IMR-90 (cell line): ENCODE data around the gene CAMLG. TPM values are rescaled to one million over a fixed set of nuclear protein-coding genes. Genes with fewer than 3 reads are reported as not detected.

ENCODE experiments used
- ATAC-seq: fragments of 200-7000 bp; cut with Tn5 transposase; 2 replicates; pipeline ENCODE4 v1.9.1; 2020; ENCODE audit warnings: low read depth, mild to moderate bottlenecking, moderate library complexity
- BruUV-seq: library from RNA; stranded (reverse); fragments of 400-500 nt; replicated peaks from 2 replicates; lab custom pipeline; 2021; lab: Mats Ljungman, UMichigan
- CTCF ChIA-PET: fragments of 300-600 bp; formaldehyde crosslinking; extraction: SDS; loops from one replicate; lab custom pipeline; 2021; ENCODE audit warnings: antibody characterized with exemption; lab: Yijun Ruan, JAX
- POLR2A ChIA-PET: fragments of 300-600 bp; sonication (Branson Sonifier 250); formaldehyde crosslinking; loops from one replicate; lab custom pipeline; 2022; ENCODE audit warnings: antibody characterized with exemption; ENCODE audit not compliant: unreplicated experiment; lab: Charles Lee
- DNase-seq: peaks from one replicate; pipeline ENCODE4 v3.0.0; 2013
- H2AFZ ChIP-seq: replicated peaks from 2 replicates; pipeline ENCODE3; 2013; ENCODE audit warnings: low read length, mild to moderate bottlenecking; ENCODE audit not compliant: poor library complexity
- H2AK5ac ChIP-seq: 2 replicates; pipeline ENCODE4 v1.6.1; 2013; ENCODE audit warnings: low read depth, low read length, inconsistent platforms
- H2AK9ac ChIP-seq: replicated peaks from 2 replicates; pipeline ENCODE3; 2013; ENCODE audit warnings: mild to moderate bottlenecking, low read depth, low read length, moderate library complexity; ENCODE audit not compliant: poor library complexity
- H2BK120ac ChIP-seq: 2 replicates; pipeline ENCODE4 v1.6.1; 2013; ENCODE audit warnings: low read depth, low read length, inconsistent platforms
- H2BK15ac ChIP-seq: 3 replicates; pipeline ENCODE4 v1.6.1; 2013; ENCODE audit warnings: low read depth, low read length, inconsistent platforms
- H2BK20ac ChIP-seq: 2 replicates; pipeline ENCODE4 v1.6.1; 2013; ENCODE audit warnings: low read depth, mild to moderate bottlenecking, inconsistent platforms, low read length, moderate library complexity
- H2BK5ac ChIP-seq: 2 replicates; pipeline ENCODE4 v1.6.1; 2013; ENCODE audit warnings: mild to moderate bottlenecking, low read depth, low read length, inconsistent platforms; ENCODE audit not compliant: poor library complexity, severe bottlenecking
- H3K14ac ChIP-seq: replicated peaks from 2 replicates; pipeline ENCODE4 v1.6.1; 2013; ENCODE audit warnings: low read depth, low read length, inconsistent platforms
- H3K18ac ChIP-seq: 2 replicates; pipeline ENCODE4 v1.6.1; 2013; ENCODE audit warnings: low read depth, low read length, control low read depth
- H3K23ac ChIP-seq: 2 replicates; pipeline ENCODE4 v1.6.1; 2013; ENCODE audit warnings: low read depth, low read length, inconsistent platforms
- H3K27ac ChIP-seq: 2 replicates; pipeline ENCODE4 v1.5.1; 2013; ENCODE audit warnings: mild to moderate bottlenecking, control low read depth, low read length; ENCODE audit not compliant: insufficient read depth
- H3K27me3 ChIP-seq: 2 replicates; pipeline ENCODE4 v1.6.1; 2013; ENCODE audit warnings: low read length; ENCODE audit not compliant: control insufficient read depth, insufficient read depth
- H3K36me3 ChIP-seq: 2 replicates; pipeline ENCODE4 v1.6.1; 2013; ENCODE audit warnings: low read length, mixed read lengths; ENCODE audit not compliant: control insufficient read depth, insufficient read depth
- H3K4ac ChIP-seq: 2 replicates; pipeline ENCODE4 v1.6.1; 2013; ENCODE audit warnings: low read depth, low read length, inconsistent platforms
- H3K4me1 ChIP-seq: 2 replicates; pipeline ENCODE4 v1.6.1; 2013; ENCODE audit warnings: low read length, mixed read lengths; ENCODE audit not compliant: control insufficient read depth, insufficient read depth
- H3K4me2 ChIP-seq: 2 replicates; pipeline ENCODE4 v1.6.1; 2013; ENCODE audit warnings: low read depth, mild to moderate bottlenecking, control low read depth, low read length, moderate library complexity
- H3K4me3 ChIP-seq: 2 replicates; pipeline ENCODE4 v1.5.1; 2013; ENCODE audit warnings: low read depth, mild to moderate bottlenecking, control low read depth, low read length, moderate library complexity; ENCODE audit not compliant: insufficient read depth
- H3K56ac ChIP-seq: 2 replicates; pipeline ENCODE4 v1.6.1; 2013; ENCODE audit warnings: low read length, inconsistent platforms; ENCODE audit not compliant: insufficient read depth; ENCODE audit errors: extremely low read depth
- H3K79me1 ChIP-seq, 2 experiments: 2 replicates each; pipeline ENCODE4 v1.6.1; 2013; ENCODE audit warnings: low read length in 2 of 2, inconsistent platforms in 1 of 2, low read depth in 1 of 2
- H3K9ac ChIP-seq: 2 replicates; pipeline ENCODE4 v1.6.1; 2013; ENCODE audit warnings: low read depth, low read length, control low read depth
- H3K9me1 ChIP-seq: 2 replicates; pipeline ENCODE4 v1.6.1; 2013; ENCODE audit warnings: low read length, inconsistent platforms; ENCODE audit not compliant: insufficient read depth
- H3K9me3 ChIP-seq: 2 replicates; pipeline ENCODE4 v1.6.1; 2013; ENCODE audit warnings: low read length; ENCODE audit not compliant: control insufficient read depth, insufficient read depth
- H4K20me1 ChIP-seq: 2 replicates; pipeline ENCODE4 v1.6.1; 2013; ENCODE audit warnings: low read length, inconsistent platforms; ENCODE audit not compliant: insufficient read depth
- H4K5ac ChIP-seq: 2 replicates; pipeline ENCODE4 v1.6.1; 2013; ENCODE audit warnings: mild to moderate bottlenecking, low read depth, low read length, control low read depth
- H4K8ac ChIP-seq, 2 experiments: 2 replicates each; pipeline ENCODE4 v1.6.1; 2013; ENCODE audit warnings: low read depth in 2 of 2, low read length in 2 of 2, control low read depth in 1 of 2, inconsistent platforms in 1 of 2
- H4K91ac ChIP-seq: 2 replicates; pipeline ENCODE4 v1.6.1; 2013; ENCODE audit warnings: low read depth, low read length, inconsistent platforms; ENCODE audit not compliant: insufficient read depth
- BHLHE40 ChIP-seq: fragments of 150-350 bp; IDR thresholded peaks from 2 replicates; pipeline ENCODE4 v1.6.1; 2016; ENCODE audit warnings: mild to moderate bottlenecking, low read depth, low read length
- MAZ ChIP-seq: IDR thresholded peaks from 2 replicates; pipeline ENCODE4 v1.6.1; 2012; ENCODE audit warnings: low read depth, mild to moderate bottlenecking, low read length, improper control_type of control experiment, moderate library complexity, borderline replicate concordance
- NFE2L2 ChIP-seq: fragments of 150-350 bp; IDR thresholded peaks from 2 replicates; pipeline ENCODE4 v1.6.1; 2016; ENCODE audit warnings: low read depth, mild to moderate bottlenecking, low read length
- RAD21 ChIP-seq: IDR thresholded peaks from 2 replicates; pipeline ENCODE4 v1.6.1; 2012; ENCODE audit warnings: low read length, improper control_type of control experiment
- WGBS, 2 experiments: methylation state at CpG; one replicate each; pipeline versions ENCODE4 v1.1.5 to v1.1.7; 2013; ENCODE audit warnings: missing lambda C conversion rate in 2 of 2; ENCODE audit not compliant: insufficient read length in 1 of 2; ENCODE audit errors: extremely low coverage in 2 of 2; 5-methylcytosine and 5-hydroxymethylcytosine counted together
- dilution Hi-C: fragments of 300-500 bp; cut with HindIII; formaldehyde crosslinking; loops from one replicate; pipeline ENCODE4 v1.14.3; 2018; ENCODE audit warnings: low sequenced_read_pairs; ENCODE audit not compliant: unreplicated experiment
- in situ Hi-C: fragments of 300-500 bp; cut with MboI; formaldehyde crosslinking; loops from 3 replicates; pipeline ENCODE4 v1.14.3; 2019; ENCODE audit warnings: low sequenced_read_pairs, inconsistent platforms, mixed read lengths
- intact Hi-C: fragments of 100-400 bp; cut with micrococcal nuclease; formaldehyde crosslinking; loops from 2 replicates; pipeline ENCODE4 v1.10.0; 2022
- polyA plus RNA-seq, 3 experiments: library from polyadenylated mRNA; depleted of rRNA; stranded (reverse); fragments of >200 nt; gene quantifications; 2 replicates each; pipeline ENCODE4 v1.2.3, GENCODE V29; 2012; ENCODE audit warnings: low replicate concordance in 1 of 3
- total RNA-seq: library from RNA; depleted of rRNA; stranded (reverse); fragments of >200 nt; gene quantifications from 2 replicates; pipeline ENCODE4 v1.2.3, GENCODE V29; 2012
- TF ChIP-seq, protein P1 (sequence below): fragments of 150-350 bp; IDR thresholded peaks from 2 replicates; pipeline ENCODE4 v1.6.1; 2016; ENCODE audit warnings: low read depth, mild to moderate bottlenecking, low read length, moderate library complexity, borderline replicate concordance
- TF ChIP-seq, protein P2 (sequence below): fragments of 150-350 bp; IDR thresholded peaks from 2 replicates; pipeline ENCODE4 v1.6.1; 2017; ENCODE audit warnings: mild to moderate bottlenecking, antibody characterized with exemption, low read length, low read depth

CAMLG gene
- total and polyA plus RNA-seq, 2 of the 4 experiments (the other 2 are of a cell fraction): 11.9 to 13.1 TPM

DNA sequence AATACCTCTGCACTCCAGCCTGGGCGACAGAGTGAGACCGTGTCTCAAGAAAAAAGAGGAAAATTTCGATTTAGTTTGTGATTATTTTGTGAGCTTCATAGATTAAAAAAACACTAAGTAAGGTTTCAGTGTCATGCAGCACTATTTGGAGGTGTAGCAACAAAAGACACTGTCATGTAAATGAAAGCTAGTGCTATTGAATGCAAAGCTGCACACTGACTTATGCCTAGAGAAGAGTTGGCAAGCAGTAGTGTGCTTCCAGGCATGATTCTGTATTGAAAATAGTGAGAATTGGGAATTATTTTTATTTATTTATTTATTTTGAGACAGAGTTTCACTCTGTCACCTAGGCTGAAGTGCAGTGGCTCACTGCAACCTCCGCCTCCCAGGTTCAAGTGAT, 54.8 kb downstream of the CAMLG start:
- H3K36me3 ChIP-seq: peaks cover 42% of the 10 kb centered on the region
- no peak overlapping the region for H2BK5ac ChIP-seq

More for the DNA sequence above, 54.8 kb downstream of the CAMLG start:
- TF ChIP-seq, protein P1, sequence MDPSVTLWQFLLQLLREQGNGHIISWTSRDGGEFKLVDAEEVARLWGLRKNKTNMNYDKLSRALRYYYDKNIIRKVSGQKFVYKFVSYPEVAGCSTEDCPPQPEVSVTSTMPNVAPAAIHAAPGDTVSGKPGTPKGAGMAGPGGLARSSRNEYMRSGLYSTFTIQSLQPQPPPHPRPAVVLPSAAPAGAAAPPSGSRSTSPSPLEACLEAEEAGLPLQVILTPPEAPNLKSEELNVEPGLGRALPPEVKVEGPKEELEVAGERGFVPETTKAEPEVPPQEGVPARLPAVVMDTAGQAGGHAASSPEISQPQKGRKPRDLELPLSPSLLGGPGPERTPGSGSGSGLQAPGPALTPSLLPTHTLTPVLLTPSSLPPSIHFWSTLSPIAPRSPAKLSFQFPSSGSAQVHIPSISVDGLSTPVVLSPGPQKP: no peak
- no peak for TF ChIP-seq BHLHE40
- TF ChIP-seq, protein P2, sequence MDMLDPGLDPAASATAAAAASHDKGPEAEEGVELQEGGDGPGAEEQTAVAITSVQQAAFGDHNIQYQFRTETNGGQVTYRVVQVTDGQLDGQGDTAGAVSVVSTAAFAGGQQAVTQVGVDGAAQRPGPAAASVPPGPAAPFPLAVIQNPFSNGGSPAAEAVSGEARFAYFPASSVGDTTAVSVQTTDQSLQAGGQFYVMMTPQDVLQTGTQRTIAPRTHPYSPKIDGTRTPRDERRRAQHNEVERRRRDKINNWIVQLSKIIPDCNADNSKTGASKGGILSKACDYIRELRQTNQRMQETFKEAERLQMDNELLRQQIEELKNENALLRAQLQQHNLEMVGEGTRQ: no peak
- TF ChIP-seq RAD21: no peak
- no peak for TF ChIP-seq NFE2L2
- TF ChIP-seq MAZ: no peak
- Histone ChIP-seq H4K91ac (no peak overlapping the region), H3K9ac (no peak overlapping the region), H2BK120ac (no peak overlapping the region), H3K9me1 (0 out of 2 replicates have a peak, but pooled peaks cover 3% of the 10 kb centered on the region), H2BK20ac (no peak overlapping the region), H2AK9ac (no peak overlapping the region), H2BK15ac (no peak overlapping the region), H3K4ac (no peak overlapping the region), H4K8ac (no peak overlapping the region), H3K4me2 (no peak overlapping the region), H2AK5ac (no peak overlapping the region), H3K18ac (no peak overlapping the region), H3K56ac (no peak overlapping the region), H3K4me1 (peaks cover 2% of the 10 kb centered on the region; the same call in 1 of the 2 replicates), H3K14ac (no peak overlapping the region), H3K23ac (no peak overlapping the region), H3K27ac (no peak overlapping the region), H2AFZ (no peak overlapping the region), H3K4me3 (no peak overlapping the region), H3K79me1 (peaks cover 3 to 8% of the 10 kb centered on the region in 2 experiments; a peak in 3 of 4 replicates), H3K9me3 (no peaks in the 10 kb centered on the region), H4K5ac (no peak overlapping the region), H4K20me1 (no peaks in the 10 kb centered on the region; the same call in 1 of the 2 replicates), H3K27me3 (no peaks in the 10 kb centered on the region)
- no peak for DNase-seq
- in situ Hi-C loops: no loop called here
- intact Hi-C loops: loop anchor here (10.0 kb wide), 1 partner anchor 108 kb away; no protein-coding TSS in a partner anchor
- WGBS, 2 experiments: 100% methylated on average over 1 of the region's 4 CpGs; no CpG with 5 or more reads in 1 of the 2 experiments
- ATAC-seq: no peak
- CTCF ChIA-PET: no interaction called here
- BruUV-seq: no TSS peak
- dilution Hi-C loops: no loop called here
- POLR2A ChIA-PET: no interaction called here
